ENCODE measurements around the gene PRSS21. TPM values are rescaled to one million over a fixed set of nuclear protein-coding genes. Genes with fewer than 3 reads are reported as not detected.
A peak's percentile ranks its signal among the peaks of the same experiment; 100 is the strongest.

The PRSS21 gene
- total and polyA plus RNA-seq, 12 donors: 0.20 TPM; not detected in 11

GRCh38 chr16:2787406-2787805 is 29.6 kb upstream of the PRSS21 start, which contains the start of gene PRSS33:
PRSS33 (minus strand) TSS chr16:2787560; CDS start chr16:2786547, 1,013 bp downstream.
- intact Hi-C loops (cut with DNase I): no loop called here
- 31 to 41% methylated on average over 10 of the region's 10 CpGs for WGBS, 2 donors
- H3K4me3 ChIP-seq: peak within 1 kb of the TSS in 1 of 10 donors; percentile 12
- no peaks in the 10 kb centered on the region for H3K36me3 ChIP-seq
- H3K4me1 ChIP-seq: peaks cover 0 to 16% (median 7%) of the 10 kb centered on the region in 9 donors
- H3K9me3 ChIP-seq: no peaks in the 10 kb centered on the region
- TF ChIP-seq CTCF (IDR thresholded peaks at IDR 0.05): no peak
- ATAC-seq (no peak), DNase-seq (no peak)
- H3K27me3 ChIP-seq: peaks cover 7 to 88% (median 73%) of the 10 kb centered on the region in 7 donors
- peak within 1 kb of the TSS in 1 of 10 donors; percentile 20 for H3K27ac ChIP-seq

- Histone ChIP-seq H3K36me3 (no peaks in the 10 kb centered on the region), H3K4me3 (peak overlapping the region in 1 of 10 donors; percentile 12), H3K27me3 (peaks cover 7 to 91% (median 76%) of the 10 kb centered on the region in 7 donors), H3K9me3 (no peaks in the 10 kb centered on the region), H3K27ac (peak overlapping the region in 1 of 10 donors; percentile 20), H3K4me1 (peaks cover 0 to 20% (median 7%) of the 10 kb centered on the region in 9 donors)
- intact Hi-C loops (cut with DNase I): no loop called here
- no peak for TF ChIP-seq CTCF (IDR thresholded peaks at IDR 0.05)
- DNase-seq (no peak), ATAC-seq (no peak)
- WGBS, 2 donors: 32 to 53% methylated on average over 7 of the region's 7 CpGs
Observed at GRCh38 chr16:2787961-2788360, 29.1 kb upstream of the PRSS21 start.

GRCh38 chr16:2790631-2791030 is 26.4 kb upstream of the PRSS21 start:
- DNase-seq (no peak), ATAC-seq (no peak)
- Histone ChIP-seq H3K9me3 (no peaks in the 10 kb centered on the region), H3K27ac (no peak overlapping the region), H3K4me3 (no peak overlapping the region), H3K36me3 (no peaks in the 10 kb centered on the region), H3K27me3 (peaks cover under 1 to 70% (median 58%) of the 10 kb centered on the region in 7 donors), H3K4me1 (peaks cover 0 to 32% (median 2%) of the 10 kb centered on the region in 9 donors)
- intact Hi-C loops (cut with DNase I): no loop called here
- WGBS, 2 donors: 83 to 85% methylated on average over 5 of the region's 5 CpGs
- no peak for TF ChIP-seq CTCF (IDR thresholded peaks at IDR 0.05)

GRCh38 chr16:2791174-2791573 is 25.9 kb upstream of the PRSS21 start:
- no peaks in the 10 kb centered on the region for H3K36me3 ChIP-seq
- DNase-seq (no peak), ATAC-seq (no peak)
- peaks cover 0 to 32% (median 0%) of the 10 kb centered on the region in 9 donors for H3K4me1 ChIP-seq
- H3K27ac ChIP-seq: no peak overlapping the region
- intact Hi-C loops (cut with DNase I): no loop called here
- WGBS, 2 donors: 67 to 72% methylated on average over 8 of the region's 8 CpGs
- no peak for TF ChIP-seq CTCF (IDR thresholded peaks at IDR 0.05)
- H3K27me3 ChIP-seq: peaks cover 0 to 64% (median 52%) of the 10 kb centered on the region in 7 donors
- no peak overlapping the region for H3K4me3 ChIP-seq
- H3K9me3 ChIP-seq: no peaks in the 10 kb centered on the region
